HG03064 (cell line): Measurements from ENCODE around the gene PPIG.
"Not testable (repeated sequence)": the region's sequence is repeated elsewhere in the genome, so short reads cannot be mapped to it uniquely, and the experiment has no call there.

Source experiments
- ATAC-seq: cut with Tn5 transposase; IDR thresholded peaks from one replicate; pipeline ENCODE4 v1.9.1; 2021; ENCODE audit warnings: low read depth; ENCODE audit not compliant: unreplicated experiment

The PPIG gene

GRCh38 chr2:169585673-169586072 is 1.5 kb downstream of the PPIG start:
- ATAC-seq, result no peak

GRCh38 chr2:169590804-169591203 is 6.7 kb downstream of the PPIG start:
- ATAC-seq, result no peak

GRCh38 chr2:169596546-169596945 is 12.4 kb downstream of the PPIG start:
- not testable (repeated sequence) for ATAC-seq

GRCh38 chr2:169598982-169599381 is 14.8 kb downstream of the PPIG start:
- no peak for ATAC-seq

- ATAC-seq, result no peak
Measured at GRCh38 chr2:169599568-169599967, 15.4 kb downstream of the PPIG start.

- no peak for ATAC-seq
Measured at GRCh38 chr2:169609264-169609663, 25.1 kb downstream of the PPIG start.

GRCh38 chr2:169613876-169614275 is 29.7 kb downstream of the PPIG start:
- no peak for ATAC-seq

- not testable (repeated sequence) for ATAC-seq
Measured at GRCh38 chr2:169615982-169616381, 31.8 kb downstream of the PPIG start.

GRCh38 chr2:169619946-169620345 is 35.8 kb downstream of the PPIG start:
- no peak for ATAC-seq

- no peak for ATAC-seq
Measured at GRCh38 chr2:169620509-169620908, 36.4 kb downstream of the PPIG start.

- ATAC-seq, result no peak
Measured at GRCh38 chr2:169623235-169623634, 39.1 kb downstream of the PPIG start.

GRCh38 chr2:169625781-169626180 is 41.6 kb downstream of the PPIG start:
- no peak for ATAC-seq

GRCh38 chr2:169636440-169637097 is 52.4 kb downstream of the PPIG start:
- no peak for ATAC-seq

- ATAC-seq, result no peak
Measured at GRCh38 chr2:169637620-169638019, 53.5 kb downstream of the PPIG start.

GRCh38 chr2:169640104-169640503 is 56.0 kb downstream of the PPIG start:
- no peak for ATAC-seq

GRCh38 chr2:169641464-169641863 is 57.3 kb downstream of the PPIG start:
- no peak for ATAC-seq

GRCh38 chr2:169644173-169644572 is 60.0 kb downstream of the PPIG start:
- no peak for ATAC-seq

- ATAC-seq, result no peak
Measured at GRCh38 chr2:169647496-169647895, 63.3 kb downstream of the PPIG start.

- no peak for ATAC-seq
Measured at GRCh38 chr2:169649278-169649677, 65.1 kb downstream of the PPIG start.

- no peak for ATAC-seq
Measured at GRCh38 chr2:169653636-169654035, 69.5 kb downstream of the PPIG start.

GRCh38 chr2:169656164-169656563 is 72.0 kb downstream of the PPIG start:
- ATAC-seq, result no peak

- ATAC-seq, result no peak
Measured at GRCh38 chr2:169658877-169659276, 74.7 kb downstream of the PPIG start.

GRCh38 chr2:169659320-169659719 is 75.2 kb downstream of the PPIG start:
- no peak for ATAC-seq
